HG03439 (cell line): ENCODE results near the gene MAN2A2.

Experiments used
- ATAC-seq: cut with Tn5 transposase; IDR thresholded peaks from one replicate; pipeline ENCODE4 v1.9.1; 2021; ENCODE audit warnings: mild to moderate bottlenecking, moderate library complexity; ENCODE audit not compliant: unreplicated experiment

Gene MAN2A2

DNA sequence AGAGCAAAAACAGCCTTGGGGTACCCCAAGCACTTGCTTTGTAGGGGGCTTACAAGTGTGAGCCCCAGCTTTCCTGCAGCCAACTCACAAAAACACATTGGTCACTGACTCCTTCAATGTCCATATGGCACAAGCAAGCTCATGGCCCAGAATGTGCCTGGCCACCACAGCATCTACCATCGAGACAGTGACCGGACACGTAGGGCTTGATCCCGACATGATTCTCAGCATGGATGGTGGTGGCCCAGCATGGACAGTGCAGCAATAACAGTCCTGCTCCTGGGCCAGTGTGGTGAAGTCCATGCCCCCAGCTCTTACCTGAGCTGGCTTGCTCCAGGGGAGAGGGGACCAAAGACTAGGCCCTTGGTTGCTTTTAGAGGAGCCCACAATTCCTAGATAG, 37.9 kb downstream of the MAN2A2 start:
- no peak for ATAC-seq

DNA sequence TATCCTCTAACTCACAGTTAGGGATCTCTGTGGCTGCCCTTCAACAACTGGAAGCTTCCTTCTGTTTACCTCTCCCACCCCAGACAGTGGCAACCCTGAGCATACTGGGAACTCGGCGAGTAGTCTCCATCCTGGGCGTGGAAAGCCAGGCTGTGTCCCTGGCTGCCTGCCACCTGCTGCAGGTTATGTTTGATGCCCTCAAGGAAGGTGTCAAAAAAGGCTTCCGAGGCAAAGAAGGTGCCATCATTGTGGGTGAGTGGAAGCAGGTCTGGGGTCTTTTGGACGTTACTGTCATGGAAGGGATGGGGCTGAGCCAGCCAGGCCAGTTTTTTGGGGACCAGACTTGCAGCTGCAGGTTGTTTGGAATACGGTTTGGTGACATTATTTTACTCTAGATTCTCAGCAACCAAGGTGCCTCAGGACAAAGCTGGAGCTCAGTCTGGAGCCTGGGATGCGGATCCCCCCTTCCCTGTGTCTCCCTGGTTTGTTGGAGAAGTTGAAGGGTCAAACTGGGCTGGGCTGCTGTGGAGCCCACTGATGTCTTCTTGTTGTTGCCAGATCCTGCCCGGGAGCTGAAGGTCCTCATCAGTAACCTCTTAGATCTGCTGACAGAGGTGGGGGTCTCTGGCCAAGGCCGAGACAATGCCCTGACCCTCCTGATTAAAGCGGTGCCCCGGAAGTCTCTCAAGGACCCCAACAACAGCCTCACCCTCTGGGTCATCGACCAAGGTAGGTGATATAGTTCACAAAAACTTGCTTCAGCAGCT, 39.4 kb downstream of the MAN2A2 start:
- no peak for ATAC-seq

DNA sequence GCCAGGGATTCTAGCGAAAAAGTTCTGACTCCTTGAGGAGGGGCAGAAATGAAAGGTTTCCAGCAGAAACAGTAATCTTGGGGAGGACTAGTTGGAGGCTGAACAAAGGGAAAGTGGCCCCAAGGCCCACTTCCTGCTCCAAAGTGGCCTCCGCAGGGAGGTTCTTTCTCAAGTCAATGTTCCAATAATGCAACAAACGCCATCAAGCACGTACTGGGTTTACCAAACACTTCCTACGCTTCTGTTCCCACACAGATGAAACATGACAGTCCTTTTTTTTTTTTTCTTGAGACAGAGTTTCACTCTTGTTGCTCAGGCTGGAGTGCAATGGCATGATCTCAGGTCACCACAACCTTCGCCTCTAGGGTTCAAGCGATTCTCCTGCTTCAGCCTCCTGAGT, 42.0 kb downstream of the MAN2A2 start:
- no peak for ATAC-seq

DNA sequence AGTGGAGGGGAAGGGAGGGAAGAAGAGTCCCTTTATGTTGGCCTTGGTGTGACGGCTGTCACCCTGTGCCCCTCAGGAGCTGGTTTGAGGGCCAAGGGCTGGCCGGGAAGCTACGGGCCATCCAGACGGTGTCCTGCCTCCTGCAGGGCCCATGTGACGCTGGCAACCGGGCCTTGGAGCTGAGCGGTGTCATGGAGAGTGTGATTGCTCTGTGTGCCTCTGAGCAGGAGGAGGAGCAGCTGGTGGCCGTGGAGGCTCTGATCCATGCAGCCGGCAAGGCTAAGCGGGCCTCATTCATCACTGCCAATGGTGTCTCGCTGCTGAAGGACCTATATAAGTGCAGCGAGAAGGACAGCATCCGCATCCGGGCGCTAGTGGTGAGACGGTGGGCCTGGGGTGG, 43.4 kb downstream of the MAN2A2 start:
- no peak for ATAC-seq

DNA sequence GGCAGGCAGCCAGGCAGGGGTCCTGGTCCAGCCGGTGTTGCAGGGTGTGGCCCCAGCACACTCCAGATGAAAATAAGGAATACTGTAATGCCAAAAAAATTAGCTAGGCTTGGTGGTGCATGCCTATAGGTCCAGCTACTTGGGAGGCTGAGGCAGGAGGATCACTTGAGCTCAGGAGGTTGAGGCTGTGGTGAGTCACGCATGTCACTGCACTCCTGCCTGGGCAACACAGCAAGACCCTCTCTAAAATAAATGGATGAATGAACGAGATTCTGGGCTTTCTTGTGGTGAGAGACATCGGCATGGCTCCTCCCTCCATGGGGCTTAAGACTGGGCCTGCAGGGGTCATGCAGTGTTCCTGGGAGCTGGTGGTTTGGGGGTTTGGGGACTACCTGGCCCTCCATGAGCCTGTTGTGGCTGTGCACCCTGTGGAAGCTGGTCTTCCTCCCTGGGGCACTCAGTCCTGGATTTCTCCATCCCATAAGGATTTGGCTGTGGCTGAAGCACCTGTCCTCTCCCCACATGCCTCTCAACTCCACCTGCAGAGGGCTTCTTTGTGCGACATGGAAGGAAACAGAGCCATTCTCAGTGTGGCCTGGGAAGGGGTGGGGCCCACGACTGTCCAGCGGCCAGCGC, 44.0 kb downstream of the MAN2A2 start:
- no peak for ATAC-seq

DNA sequence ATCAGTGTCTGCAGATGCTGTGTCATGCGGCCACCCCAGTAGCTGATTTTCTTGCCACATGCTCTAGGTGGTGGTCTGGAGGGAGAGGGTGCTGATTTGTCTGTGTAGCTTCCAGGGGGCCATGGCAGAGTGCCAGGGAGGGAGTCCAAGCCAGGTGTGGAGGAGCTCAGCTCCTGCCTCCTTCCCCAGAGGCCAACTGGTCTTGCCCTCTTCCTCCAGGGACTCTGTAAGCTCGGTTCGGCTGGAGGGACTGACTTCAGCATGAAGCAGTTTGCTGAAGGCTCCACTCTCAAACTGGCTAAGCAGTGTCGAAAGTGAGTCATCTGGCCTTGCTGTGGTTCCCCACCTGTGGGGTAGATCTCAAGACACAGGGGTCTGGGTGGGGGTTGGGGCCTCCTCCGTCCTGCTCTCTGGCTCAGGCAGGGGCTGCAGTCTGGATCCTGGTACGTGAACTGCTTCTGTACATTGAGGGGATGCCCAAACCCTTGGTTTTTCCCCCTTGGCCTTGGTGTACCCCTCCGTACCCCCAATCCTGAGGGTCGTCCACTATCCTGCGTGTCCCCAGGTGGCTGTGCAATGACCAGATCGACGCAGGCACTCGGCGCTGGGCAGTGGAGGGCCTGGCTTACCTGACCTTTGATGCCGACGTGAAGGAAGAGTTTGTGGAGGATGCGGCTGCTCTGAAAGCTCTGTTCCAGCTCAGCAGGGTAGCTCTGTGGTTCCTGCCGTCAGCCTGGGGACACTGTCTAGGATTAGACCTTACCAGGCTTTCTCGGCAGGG, 44.7 kb downstream of the MAN2A2 start:
- ATAC-seq: no peak

DNA sequence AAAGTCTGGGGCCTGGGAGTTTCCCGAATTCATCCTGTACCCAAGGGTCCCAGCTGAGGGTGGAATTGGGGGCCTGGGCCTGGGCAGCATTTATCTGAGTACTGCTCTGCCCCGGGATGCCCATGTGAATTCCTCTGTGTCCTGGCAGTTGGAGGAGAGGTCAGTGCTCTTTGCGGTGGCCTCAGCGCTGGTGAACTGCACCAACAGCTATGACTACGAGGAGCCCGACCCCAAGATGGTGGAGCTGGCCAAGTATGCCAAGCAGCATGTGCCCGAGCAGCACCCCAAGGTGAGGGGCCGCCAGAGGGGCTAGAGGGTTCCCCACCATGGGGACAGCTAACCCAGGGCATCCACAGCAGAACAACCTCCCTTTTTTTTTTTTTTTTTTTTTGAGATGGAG, 45.4 kb downstream of the MAN2A2 start:
- ATAC-seq: no peak

DNA sequence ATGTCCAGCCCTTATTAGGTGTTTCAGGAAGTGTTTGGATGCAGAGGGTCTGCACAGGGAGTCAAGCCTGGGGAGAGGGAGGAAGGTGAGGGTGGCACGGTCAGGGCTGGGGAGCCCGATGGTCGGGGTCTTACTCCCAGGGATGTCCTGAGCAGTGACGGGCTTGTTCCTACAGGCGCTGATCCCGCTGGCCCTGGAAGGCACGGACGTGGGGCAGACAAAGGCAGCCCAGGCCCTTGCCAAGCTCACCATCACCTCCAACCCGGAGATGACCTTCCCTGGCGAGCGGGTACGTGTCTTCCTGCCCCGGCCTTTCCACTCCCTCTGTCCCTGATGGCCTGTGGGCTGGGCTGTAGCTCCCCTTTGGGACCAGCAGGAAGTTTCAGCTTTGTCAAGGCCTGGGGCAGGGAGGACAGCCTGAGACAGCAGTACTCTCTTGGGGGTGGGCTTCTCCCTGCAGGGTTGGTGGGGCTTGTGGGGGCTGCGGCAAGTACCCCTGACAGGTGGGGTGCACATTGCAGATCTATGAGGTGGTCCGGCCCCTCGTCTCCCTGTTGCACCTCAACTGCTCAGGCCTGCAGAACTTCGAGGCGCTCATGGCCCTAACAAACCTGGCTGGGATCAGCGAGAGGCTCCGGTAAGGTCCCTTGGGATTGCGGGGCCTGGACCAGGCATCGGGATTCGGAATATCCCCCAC, 47.0 kb downstream of the MAN2A2 start:
- no peak for ATAC-seq

DNA sequence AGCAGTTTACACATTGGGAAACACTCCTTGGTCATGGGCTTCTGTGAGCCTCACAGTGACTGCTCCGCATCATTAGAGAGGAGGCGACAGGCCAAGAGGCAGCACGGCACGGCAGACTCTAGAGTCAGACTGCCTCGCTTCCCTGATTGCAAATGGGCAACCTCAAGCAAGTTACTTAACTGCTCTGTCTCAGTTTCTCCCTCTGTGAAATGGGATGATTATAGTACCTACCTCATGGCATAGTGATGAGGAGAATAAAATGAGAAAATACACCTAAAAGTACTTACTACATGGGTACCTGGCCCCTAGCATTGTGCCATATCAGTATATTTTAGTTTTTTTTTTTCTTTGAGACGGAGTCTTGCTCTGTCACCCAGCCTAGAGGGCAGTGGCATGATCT, 47.6 kb downstream of the MAN2A2 start:
- no peak for ATAC-seq

DNA sequence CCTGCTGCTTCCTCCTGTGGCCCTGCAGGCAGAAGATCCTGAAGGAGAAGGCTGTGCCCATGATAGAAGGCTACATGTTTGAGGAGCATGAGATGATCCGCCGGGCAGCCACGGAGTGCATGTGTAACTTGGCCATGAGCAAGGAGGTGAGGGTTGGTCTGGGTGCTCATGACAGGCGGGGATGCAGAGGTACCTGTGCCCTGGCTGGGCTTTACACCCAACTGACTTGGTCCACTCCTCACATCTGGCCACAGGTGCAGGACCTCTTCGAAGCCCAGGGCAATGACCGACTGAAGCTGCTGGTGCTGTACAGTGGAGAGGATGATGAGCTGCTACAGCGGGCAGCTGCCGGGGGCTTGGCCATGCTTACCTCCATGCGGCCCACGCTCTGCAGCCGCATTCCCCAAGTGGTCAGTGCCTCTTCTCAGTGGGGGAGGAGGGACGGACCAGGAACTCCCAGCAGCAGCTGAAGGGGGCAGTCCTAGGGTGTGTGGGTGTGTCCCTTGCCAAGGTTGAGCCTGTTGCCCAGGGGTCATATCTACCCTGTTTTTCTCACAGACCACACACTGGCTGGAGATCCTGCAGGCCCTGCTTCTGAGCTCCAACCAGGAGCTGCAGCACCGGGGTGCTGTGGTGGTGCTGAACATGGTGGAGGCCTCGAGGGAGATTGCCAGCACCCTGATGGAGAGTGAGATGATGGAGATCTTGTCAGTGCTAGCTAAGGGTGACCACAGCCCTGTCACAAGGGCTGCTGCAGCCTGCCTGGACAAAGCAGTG, 50.0 kb downstream of the MAN2A2 start:
- ATAC-seq: no peak

DNA sequence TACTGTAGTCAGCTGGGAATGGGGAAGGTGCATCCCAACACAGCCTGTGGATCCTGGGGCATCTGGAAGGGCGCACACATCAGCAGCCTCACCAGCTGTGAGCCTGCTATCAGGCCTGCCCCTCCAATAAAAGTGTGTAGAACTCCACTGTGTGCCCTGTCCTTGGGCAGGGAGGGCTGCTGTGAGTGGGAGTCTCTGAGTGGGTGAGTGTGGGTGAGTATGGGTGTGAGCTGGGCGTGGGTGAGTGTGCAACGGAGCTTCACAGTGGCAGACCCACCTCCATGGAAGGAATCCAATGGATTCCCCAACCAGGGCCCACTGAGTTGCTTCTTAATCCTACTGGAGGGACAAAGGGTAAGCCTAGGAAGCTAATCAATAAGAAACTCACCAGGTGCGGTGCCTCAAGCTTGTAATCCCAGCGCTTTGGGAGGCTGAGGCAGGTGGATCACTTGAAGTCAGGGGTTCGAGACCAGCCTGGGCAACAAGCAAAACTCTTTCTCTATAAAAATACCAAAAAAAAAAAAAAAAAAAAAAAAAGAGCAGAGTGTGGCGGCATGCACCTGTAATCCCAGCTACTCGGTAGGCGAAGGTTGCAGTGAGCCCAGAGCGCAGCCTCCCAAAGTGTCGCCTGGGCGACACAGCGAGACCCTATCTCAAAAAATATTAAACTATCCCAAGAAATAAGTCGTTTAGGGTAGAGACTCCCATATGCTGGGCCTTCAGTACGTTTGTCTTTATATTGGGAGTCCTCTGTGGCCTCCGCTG, 51.0 kb downstream of the MAN2A2 start:
- ATAC-seq: no peak

DNA sequence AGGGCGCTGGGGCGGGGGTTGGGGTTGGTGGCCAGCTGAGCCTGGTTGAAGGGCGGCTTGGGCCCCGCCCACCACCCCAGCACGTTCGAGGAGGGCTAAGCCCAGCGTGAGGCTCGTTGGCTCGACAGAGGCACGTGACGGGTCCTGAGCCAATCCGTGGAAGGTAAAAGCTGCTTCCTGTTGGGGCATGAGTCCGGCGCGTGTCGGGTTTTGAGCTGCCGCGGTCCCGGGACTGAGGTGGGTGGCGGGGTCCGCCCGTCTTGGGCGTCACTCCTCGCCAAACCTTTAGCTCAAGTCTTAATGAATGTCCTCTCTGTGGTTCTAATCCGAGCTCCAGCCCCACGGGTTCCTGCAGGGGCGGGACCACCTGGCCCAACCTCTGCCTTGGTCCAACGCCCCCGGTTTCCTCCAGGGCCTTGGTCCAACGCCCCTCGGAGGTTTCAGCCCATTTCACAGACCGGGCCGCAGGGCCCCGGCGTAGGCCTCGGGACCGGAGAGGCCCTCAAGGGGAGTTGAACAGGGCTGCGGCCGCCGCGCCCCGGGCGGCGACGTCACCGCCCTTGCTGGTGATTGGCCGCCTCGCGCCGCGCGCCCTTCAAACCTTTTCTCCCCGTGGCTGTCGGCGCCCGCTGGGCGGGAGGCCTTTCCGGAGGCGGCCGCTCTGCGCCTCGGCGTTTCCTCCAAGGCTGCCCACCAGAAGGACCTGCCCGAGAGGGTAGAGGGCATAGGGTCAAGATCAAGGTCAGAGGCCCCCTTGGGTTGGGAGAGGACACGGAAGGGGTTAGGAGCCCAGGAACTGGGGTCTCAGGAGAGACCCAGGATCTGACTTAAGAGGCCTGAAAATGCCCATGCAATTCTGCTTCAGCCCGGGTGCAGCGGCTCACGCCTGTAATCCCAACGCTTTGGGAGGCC, 51.9 kb downstream of the MAN2A2 start, which contains the start of gene RCCD1:
RCCD1 (plus strand) TSS at position 173 of the 912 bp plus-strand sequence. CDS start 1,851 bp downstream, outside the sequence.
- peak; percentile 88 for ATAC-seq

DNA sequence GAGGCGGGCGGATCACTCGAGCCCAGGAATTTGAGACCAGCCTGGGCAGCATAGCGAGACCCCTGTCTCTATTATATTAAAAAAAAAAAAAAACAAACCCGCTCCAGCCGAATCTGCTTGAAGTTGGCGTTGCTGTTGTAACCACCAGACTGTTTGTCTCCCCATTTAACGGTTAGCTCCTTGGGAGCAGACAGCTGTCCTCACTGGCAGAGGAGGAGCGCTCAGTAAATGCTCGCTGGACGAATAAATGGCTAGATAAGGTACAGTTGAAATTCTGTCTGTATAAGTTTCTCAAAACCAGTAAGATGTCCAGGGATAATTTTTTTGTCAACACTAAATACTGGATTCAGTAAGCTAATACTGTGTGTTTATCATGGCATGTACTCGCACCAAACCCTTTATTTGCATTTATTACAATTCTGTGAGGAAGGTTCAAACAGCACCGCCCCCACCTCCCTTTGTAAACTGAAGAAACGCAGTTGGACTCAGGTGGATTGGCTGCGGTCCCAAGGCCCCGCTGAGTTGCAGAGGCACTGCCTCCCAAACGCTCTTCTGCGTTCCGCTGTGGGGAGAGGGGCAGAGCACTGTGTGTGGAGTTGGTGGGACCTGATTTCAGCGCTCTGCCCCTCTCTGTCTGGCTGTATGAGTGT, 52.6 kb downstream of the MAN2A2 start:
- ATAC-seq: no peak

DNA sequence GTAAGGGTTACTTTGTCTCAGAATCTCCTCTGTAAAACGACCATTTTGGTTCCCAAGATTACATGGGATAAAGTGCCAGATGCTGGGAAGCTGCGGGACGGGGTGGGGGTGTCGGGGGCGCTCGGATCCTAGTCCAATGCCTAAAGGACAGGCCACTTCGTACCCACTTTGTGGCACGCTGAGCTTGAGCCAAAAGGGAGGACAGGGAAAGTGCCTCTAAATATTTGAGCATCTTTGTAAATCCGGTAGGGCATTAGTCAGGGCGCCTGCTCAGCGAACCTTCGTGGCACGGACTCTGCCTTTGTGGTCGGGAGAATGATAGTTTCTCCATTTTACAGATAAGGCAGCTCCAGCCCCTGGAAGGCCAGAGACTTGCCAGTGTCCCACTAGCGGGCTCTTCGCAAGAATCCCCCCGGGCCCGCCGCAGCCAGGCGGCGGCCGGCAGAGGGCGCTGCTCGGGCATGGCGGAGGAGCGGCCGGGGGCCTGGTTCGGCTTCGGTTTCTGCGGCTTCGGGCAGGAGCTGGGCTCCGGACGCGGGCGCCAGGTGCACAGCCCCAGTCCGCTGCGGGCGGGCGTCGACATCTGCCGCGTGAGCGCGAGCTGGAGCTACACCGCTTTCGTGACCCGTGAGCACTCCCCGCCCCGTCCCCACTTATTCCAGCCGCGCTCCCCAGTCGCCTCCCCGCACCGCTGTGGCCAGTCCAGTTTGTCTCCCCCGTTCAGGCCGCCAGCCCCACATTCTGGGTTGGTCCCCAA, 53.4 kb downstream of the MAN2A2 start:
- ATAC-seq: no peak

DNA sequence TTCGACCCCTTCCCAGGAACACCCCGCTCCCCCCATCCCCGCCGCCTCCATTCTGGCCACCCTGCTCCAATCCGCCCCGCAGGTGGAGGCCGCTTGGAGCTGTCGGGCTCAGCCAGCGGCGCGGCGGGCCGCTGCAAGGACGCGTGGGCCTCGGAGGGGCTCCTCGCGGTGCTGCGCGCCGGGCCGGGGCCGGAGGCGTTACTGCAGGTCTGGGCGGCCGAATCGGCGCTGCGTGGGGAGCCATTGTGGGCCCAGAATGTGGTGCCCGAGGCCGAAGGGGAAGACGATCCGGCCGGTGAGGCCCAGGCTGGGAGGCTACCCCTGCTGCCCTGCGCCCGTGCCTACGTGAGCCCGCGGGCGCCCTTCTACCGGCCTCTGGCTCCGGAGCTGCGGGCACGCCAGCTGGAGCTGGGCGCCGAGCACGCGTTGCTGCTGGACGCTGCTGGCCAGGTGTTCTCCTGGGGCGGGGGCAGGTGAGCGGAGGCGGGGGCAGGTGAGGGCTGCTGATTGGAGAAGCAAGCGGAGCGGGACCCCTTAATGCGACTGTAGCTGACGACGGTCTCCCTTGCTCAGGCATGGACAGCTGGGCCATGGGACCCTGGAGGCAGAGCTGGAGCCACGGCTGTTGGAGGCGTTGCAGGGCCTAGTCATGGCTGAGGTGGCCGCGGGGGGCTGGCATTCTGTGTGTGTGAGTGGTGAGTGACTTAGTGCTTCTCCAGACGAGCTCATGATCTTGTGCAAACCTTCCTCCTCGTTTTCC, 54.1 kb downstream of the MAN2A2 start:
- no peak for ATAC-seq

DNA sequence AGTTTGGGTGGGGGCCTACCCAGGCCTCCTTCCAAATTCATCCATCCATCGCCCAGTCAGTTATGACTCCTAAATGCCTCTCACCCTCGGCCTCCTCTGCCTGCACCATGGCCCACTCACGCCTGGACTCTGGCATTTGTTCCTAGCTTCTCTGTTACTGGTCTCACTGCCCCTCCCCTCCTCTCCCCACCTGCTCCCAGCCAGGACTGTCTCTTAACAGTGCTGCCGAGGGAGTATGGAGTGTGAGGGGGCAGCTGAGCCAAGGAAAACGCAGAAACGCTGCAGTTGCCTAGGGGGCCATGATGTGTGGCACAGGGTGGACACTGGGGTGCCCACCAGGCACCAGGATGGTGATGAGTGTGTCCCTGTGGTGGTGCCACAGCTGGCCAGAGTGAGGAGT, 54.7 kb downstream of the MAN2A2 start:
- no peak for ATAC-seq
